ENCODE data around the gene CDH4. TPM values are rescaled to one million over a fixed set of nuclear protein-coding genes. Genes with fewer than 3 reads are reported as not detected.

CDH4 gene
- polyA plus RNA-seq, 1 donor (not counting 4 experiments of a cell fraction or from before 2014, with no cell fraction given) = 2.2 TPM

GRCh38 chr20:61596687-61597330 lies 344.7 kb downstream of the CDH4 start:
- no peak overlapping the region for H3K27ac ChIP-seq (ENCODE audit: control insufficient read depth, insufficient read depth, low read length)
- H3K4me1 ChIP-seq (ENCODE audit: control insufficient read depth, extremely low read depth, insufficient read depth, low read length) = no peaks in the 10 kb centered on the region
- TF ChIP-seq, protein P1, sequence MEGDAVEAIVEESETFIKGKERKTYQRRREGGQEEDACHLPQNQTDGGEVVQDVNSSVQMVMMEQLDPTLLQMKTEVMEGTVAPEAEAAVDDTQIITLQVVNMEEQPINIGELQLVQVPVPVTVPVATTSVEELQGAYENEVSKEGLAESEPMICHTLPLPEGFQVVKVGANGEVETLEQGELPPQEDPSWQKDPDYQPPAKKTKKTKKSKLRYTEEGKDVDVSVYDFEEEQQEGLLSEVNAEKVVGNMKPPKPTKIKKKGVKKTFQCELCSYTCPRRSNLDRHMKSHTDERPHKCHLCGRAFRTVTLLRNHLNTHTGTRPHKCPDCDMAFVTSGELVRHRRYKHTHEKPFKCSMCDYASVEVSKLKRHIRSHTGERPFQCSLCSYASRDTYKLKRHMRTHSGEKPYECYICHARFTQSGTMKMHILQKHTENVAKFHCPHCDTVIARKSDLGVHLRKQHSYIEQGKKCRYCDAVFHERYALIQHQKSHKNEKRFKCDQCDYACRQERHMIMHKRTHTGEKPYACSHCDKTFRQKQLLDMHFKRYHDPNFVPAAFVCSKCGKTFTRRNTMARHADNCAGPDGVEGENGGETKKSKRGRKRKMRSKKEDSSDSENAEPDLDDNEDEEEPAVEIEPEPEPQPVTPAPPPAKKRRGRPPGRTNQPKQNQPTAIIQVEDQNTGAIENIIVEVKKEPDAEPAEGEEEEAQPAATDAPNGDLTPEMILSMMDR (optimal IDR thresholded peaks at IDR 0.05 in 1 of 3, IDR thresholded peaks at IDR 0.05 in 1 of 3, conservative IDR thresholded peaks at IDR 0.05 in 1 of 3; ENCODE audit: extremely low read depth in 1 of 3, insufficient read depth in 2 of 3, low read length in 3 of 3) = no peak
- no peak for TF ChIP-seq EZH2 (IDR thresholded peaks at IDR 0.05; ENCODE audit: low read length)
- H2AFZ ChIP-seq (ENCODE audit: control insufficient read depth, low read length) = no peak overlapping the region
- dilution Hi-C loops (cut with MboI; ENCODE audit: extremely low pct_ligation_motif_present, low sequenced_read_pairs) = no loop called here
- H3K79me2 ChIP-seq (ENCODE audit: control insufficient read depth, insufficient read depth, low read length) = no peaks in the 10 kb centered on the region
- H3K27me3 ChIP-seq (ENCODE audit: control insufficient read depth, extremely low read depth, insufficient read depth, low read length) = no peaks in the 10 kb centered on the region
- H3K4me2 ChIP-seq (ENCODE audit: control insufficient read depth, extremely low read depth, insufficient read depth, low read depth, low read length) = no peak overlapping the region
- DNase-seq (ENCODE audit: low read depth, low spot score) (no peak), FAIRE-seq (no peak)
- H3K4me3 ChIP-seq (ENCODE audit: control insufficient read depth in 2 of 3, extremely low read depth in 1 of 3, insufficient read depth in 2 of 3, low read depth in 1 of 3, low read length in 3 of 3) = no peak overlapping the region
- no peaks in the 10 kb centered on the region for H3K9me1 ChIP-seq (ENCODE audit: control insufficient read depth, extremely low read depth, insufficient read depth, low read length)
- peaks cover 0 to 1% of the 10 kb centered on the region in 2 experiments for H3K36me3 ChIP-seq (ENCODE audit: control insufficient read depth in 2 of 2, extremely low read depth in 1 of 2, insufficient read depth in 2 of 2, low read length in 2 of 2)
- H4K20me1 ChIP-seq (ENCODE audit: control insufficient read depth, extremely low read depth, insufficient read depth, low read length) = no peaks in the 10 kb centered on the region
- peaks cover 11% of the 10 kb centered on the region for H3K9me3 ChIP-seq (ENCODE audit: control insufficient read depth, low read depth, low read length)
- no peak overlapping the region for H3K9ac ChIP-seq (ENCODE audit: control insufficient read depth, extremely low read depth, insufficient read depth, low read length)

DNA sequence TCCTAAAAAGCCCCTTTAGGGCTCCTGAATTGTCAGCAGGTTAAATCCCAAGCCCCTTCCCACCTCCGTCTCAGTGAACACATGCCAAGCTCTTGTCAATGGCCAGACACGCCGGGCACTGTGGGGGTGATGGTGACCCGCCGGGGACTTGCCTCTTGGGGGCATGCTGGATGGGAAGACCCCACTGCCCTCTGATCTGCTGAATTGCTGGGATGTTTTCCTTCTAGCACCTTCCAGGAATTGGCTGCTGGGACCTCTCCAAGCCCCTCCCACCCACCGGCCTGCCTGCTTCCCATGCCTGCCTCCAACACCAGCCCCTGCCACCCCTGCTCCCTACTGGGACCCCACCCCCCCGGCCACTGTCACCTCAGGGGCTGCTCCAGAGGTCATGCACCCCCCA lies 345.9 kb downstream of the CDH4 start:
- dilution Hi-C loops (cut with MboI; ENCODE audit: extremely low pct_ligation_motif_present, low sequenced_read_pairs) = no loop called here
- no peaks in the 10 kb centered on the region for H3K4me1 ChIP-seq (ENCODE audit: control insufficient read depth, extremely low read depth, insufficient read depth, low read length)
- no peaks in the 10 kb centered on the region for H3K9me1 ChIP-seq (ENCODE audit: control insufficient read depth, extremely low read depth, insufficient read depth, low read length)
- no peak overlapping the region for H3K4me2 ChIP-seq (ENCODE audit: control insufficient read depth, extremely low read depth, insufficient read depth, low read depth, low read length)
- H2AFZ ChIP-seq (ENCODE audit: control insufficient read depth, low read length) = no peak overlapping the region
- H3K79me2 ChIP-seq (ENCODE audit: control insufficient read depth, insufficient read depth, low read length) = no peaks in the 10 kb centered on the region
- H3K9ac ChIP-seq (ENCODE audit: control insufficient read depth, extremely low read depth, insufficient read depth, low read length) = no peak overlapping the region
- H3K27me3 ChIP-seq (ENCODE audit: control insufficient read depth, extremely low read depth, insufficient read depth, low read length) = no peaks in the 10 kb centered on the region
- TF ChIP-seq, protein P1 (optimal IDR thresholded peaks at IDR 0.05 in 1 of 3, IDR thresholded peaks at IDR 0.05 in 1 of 3, conservative IDR thresholded peaks at IDR 0.05 in 1 of 3; ENCODE audit: extremely low read depth in 1 of 3, insufficient read depth in 2 of 3, low read length in 3 of 3) = no peak
- no peak for TF ChIP-seq EZH2 (IDR thresholded peaks at IDR 0.05; ENCODE audit: low read length)
- H4K20me1 ChIP-seq (ENCODE audit: control insufficient read depth, extremely low read depth, insufficient read depth, low read length) = no peaks in the 10 kb centered on the region
- H3K4me3 ChIP-seq (ENCODE audit: control insufficient read depth in 2 of 3, extremely low read depth in 1 of 3, insufficient read depth in 2 of 3, low read depth in 1 of 3, low read length in 3 of 3) = no peak overlapping the region
- peaks cover 0 to under 1% of the 10 kb centered on the region in 2 experiments for H3K36me3 ChIP-seq (ENCODE audit: control insufficient read depth in 2 of 2, extremely low read depth in 1 of 2, insufficient read depth in 2 of 2, low read length in 2 of 2)
- FAIRE-seq = no peak
- H3K27ac ChIP-seq (ENCODE audit: control insufficient read depth, insufficient read depth, low read length) = no peak overlapping the region
- H3K9me3 ChIP-seq (ENCODE audit: control insufficient read depth, low read depth, low read length) = peaks cover 8% of the 10 kb centered on the region
- DNase-seq (ENCODE audit: low read depth, low spot score) = no peak

All from keratinocyte (primary cell).